ENCODE measurements around the gene PTPRD.

DNA sequence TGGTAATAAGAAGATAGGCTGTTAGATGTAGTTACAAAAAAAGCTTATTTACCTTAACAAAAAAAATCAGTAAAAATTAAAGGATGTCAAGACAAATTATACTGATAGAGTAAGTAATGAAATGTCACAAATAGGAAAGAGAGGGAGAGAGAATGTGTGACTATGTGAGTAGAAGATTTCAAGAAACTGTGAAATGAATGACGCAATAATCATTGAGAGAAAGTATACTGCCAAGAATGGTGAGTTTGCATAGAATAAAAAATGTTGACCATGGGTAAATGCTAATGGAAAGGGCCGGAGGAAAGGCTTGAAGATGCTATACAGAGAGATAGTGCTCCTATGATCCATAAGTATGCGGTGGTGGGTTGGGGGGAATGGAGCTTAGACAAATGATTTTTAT lies 100.7 kb downstream of the PTPRD start:
- TF ChIP-seq CTCF (IDR thresholded peaks at IDR 0.05): no peak
- no peak for TF ChIP-seq POLR2AphosphoS5 (IDR thresholded peaks at IDR 0.05; ENCODE audit: low read depth, low read length)
- TF ChIP-seq SIN3A (IDR thresholded peaks at IDR 0.05; ENCODE audit: borderline replicate concordance, insufficient read depth, low read depth, low read length): no peak
- TF ChIP-seq REST (IDR thresholded peaks at IDR 0.05; ENCODE audit: insufficient read depth in 1 of 2, low read depth in 2 of 2, low read length in 1 of 2): no peak
- TF ChIP-seq TCF7L2 (IDR thresholded peaks at IDR 0.05; ENCODE audit: low read depth, low read length): no peak
